HG03432 (cell line): ENCODE data around the gene THEMIS.
A peak's percentile ranks its signal among the peaks of the same experiment; 100 is the strongest.
"Not testable (repeated sequence)": the region's sequence is repeated elsewhere in the genome, so short reads cannot be mapped to it uniquely, and the experiment has no call there.

Source experiments
- ATAC-seq: cut with Tn5 transposase; IDR thresholded peaks from one replicate; pipeline ENCODE4 v1.9.1; 2021; ENCODE audit warnings: mild to moderate bottlenecking, moderate library complexity; ENCODE audit not compliant: unreplicated experiment

Gene THEMIS

DNA sequence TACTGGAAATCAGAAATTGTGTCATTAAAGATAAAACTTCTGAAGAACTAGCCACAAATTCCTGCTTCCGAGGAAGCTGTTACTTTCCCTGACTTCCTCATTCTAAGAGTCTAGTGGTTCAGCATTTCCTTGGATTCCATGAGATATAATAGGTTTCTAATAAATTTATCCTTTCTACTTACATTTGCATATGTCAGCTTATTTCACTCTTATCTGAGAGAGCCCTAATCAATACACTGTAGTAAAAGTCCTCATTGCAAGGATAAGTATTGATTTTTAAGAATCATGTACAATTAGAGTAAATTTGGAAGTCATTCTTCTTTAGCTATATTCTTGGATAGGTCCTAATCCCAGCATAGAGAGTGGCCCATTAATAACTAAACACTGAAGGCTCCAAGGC lies 16.9 kb upstream of the THEMIS start:
- no peak for ATAC-seq

GRCh38 chr6:127914240-127914639 lies 13.4 kb upstream of the THEMIS start:
- no peak for ATAC-seq

DNA sequence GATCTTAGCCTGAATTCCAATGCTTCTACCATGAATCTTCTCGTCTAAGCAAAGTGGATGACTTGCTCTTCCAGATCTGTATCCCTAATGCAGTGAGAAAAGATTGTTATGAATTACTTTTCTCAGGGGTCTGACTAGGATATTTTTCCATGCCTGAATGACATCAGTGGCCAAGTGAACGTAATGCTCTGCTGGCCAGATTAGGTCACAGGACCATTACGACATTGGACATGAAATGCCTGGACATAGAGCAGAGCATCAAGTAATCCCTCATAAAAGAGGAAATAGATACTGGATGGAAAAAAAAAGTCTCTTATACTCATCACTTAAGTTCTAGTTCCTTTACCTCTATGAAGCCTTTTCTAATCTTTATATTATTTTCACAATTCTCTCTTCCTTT lies 12.1 kb upstream of the THEMIS start:
- no peak for ATAC-seq

- peak; percentile 88 for ATAC-seq
These were observed 7.2 kb upstream of the THEMIS start for GRCh38 chr6:127907960-127908640.

- no peak for ATAC-seq
These were observed 3.3 kb upstream of the THEMIS start for GRCh38 chr6:127904160-127904559.

GRCh38 chr6:127902933-127903332 lies 2.1 kb upstream of the THEMIS start:
- no peak for ATAC-seq

- ATAC-seq: no peak
These were observed 3.4 kb downstream of the THEMIS start for GRCh38 chr6:127897484-127897883.

- ATAC-seq: no peak
These were observed 6.8 kb downstream of the THEMIS start for GRCh38 chr6:127894051-127894450.

- ATAC-seq: no peak
These were observed 7.3 kb downstream of the THEMIS start for GRCh38 chr6:127893541-127893940.

GRCh38 chr6:127891731-127892326 lies 9.0 kb downstream of the THEMIS start:
- ATAC-seq: no peak

DNA sequence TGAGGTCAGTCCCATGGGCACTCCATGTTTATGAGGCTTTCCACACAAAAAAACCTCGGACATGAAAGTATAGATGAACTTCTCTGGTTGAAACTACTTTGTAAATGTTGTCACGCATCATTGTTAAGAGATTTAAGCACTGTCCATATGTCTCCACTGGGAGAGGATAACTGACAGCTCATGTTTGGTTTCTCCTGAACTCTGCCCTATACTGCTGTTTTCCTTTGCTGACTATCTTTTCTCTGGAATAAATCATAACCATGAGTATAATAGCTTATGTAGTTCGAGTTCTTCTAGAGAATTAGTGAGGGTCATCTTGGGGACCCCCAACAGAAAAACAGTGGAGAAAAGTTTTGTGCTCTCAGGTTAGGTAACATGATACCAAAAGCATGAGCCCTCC lies 14.3 kb downstream of the THEMIS start:
- ATAC-seq: no peak

DNA sequence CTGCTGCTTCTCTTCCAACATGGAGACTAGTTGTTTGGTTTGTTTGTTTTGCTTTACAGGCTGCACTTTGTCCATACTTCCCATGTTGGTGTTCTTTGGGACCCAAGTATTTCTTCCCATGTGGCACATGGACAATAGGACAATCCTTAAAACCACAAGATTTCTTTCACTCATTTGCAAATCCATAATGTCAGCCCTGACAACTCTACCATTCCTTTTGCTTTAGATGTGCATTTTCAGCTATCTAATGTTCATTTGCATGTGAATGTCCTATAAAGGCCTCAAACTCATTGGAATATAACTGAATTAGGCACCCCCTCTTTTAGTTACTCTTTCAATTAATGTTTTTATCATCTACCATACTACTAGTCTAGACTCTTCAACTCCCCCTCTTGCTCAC lies 16.7 kb downstream of the THEMIS start:
- no peak for ATAC-seq

DNA sequence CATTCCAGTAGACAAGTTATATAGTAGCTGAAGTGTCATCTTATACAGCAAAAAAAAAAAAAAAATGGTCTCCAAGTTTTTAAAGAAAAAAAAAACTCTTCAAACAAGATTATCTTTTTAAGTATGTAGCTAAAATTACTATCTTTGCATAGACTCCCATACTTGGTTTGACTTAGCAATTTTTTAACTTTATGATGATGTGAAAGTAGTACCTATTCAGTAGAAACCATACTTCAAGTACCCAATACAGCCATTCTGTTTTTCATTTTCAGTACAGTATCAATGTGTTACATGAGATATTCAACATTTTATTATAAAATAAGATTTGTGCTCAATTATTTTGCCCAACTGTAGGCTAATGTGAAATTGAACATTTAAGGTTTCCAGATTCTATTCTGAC lies 18.9 kb downstream of the THEMIS start:
- not testable (repeated sequence) for ATAC-seq

DNA sequence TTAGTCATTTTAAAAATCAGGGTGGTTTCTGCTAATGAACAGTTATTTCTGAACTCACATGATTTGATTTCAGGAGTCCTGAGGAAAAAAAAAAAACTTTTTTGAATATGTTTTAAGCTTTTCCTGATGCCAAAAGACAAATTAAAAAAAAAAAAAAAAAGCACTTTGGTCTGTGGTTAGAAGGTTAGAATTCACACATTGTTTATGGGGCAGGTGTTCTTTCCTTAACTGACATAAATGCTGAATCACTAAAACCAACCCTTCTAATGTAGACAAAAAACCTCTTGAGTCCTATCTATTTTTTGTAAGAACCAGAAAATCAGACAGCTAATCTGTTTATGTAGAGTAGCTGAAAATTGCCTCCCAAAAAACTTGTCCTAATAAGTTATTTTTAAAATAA lies 20.4 kb downstream of the THEMIS start:
- no peak for ATAC-seq

DNA sequence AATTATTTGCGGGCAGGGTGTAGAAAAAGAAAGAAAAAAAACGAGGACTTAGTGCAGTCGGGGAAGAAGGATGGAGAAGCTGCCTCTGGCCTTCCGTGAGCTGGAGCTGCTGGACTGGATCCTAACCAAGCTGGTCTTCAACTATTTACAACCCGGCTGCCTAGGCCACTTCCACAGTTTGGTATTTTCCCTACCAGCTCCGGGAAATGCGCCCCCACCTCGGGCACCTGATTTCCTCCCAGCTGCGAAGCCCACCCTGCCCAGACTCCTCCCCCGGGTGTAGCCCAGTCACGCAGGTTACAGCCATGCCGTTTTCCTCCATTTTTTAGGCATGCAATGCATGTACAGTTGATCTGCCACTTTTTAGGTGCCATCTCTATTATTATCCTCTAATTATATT lies 21.2 kb downstream of the THEMIS start:
- no peak for ATAC-seq

- ATAC-seq: no peak
These were observed 22.7 kb downstream of the THEMIS start for GRCh38 chr6:127878115-127878514.

DNA sequence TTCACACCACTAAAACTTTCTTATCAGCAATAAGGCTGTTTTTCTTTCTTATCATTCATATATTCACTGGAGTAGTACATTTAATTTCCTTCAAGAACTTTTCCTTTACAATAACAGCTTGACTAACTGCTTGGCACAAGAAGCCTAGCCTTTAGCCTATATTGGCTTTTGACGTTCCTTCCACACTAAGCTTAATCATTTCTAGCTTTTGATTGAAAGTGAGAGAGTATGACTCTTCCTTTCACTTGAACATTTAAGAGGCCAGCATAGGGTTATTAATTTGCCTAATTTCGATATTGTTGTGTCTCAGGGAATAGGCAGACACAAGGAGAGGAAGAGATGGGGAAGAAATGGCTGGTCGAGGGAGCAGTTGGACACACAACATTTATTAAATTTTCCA lies 23.6 kb downstream of the THEMIS start:
- peak; percentile 74 for ATAC-seq

DNA sequence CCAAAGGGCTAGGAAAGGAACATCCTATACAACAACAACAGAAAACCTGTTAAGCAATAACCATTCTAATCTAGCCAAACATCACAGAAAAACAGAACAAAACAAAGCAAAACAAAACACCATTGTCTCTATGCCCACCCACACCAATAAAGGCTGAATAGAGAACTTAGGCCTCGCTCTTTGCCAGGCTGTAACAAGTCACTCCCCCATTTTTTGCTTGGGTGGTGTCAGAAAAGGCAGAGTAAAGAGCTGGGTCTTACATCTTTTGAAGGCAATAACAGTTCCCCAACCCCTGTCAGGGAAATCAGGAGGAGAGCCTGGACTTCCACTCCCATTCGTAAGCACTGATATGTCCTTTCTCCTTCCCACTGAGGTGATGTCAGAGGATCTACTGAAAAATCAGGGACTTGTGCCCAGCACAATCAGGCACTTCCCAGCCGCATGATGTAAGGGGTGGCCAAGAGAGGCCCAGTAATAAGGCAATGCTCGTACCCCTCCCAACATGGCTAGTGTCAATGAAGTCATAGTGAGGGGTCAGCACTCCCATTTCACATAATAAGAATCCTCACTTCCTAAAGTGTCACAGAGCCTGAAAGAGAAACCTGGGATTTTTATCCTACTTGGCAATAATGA lies 31.0 kb downstream of the THEMIS start:
- ATAC-seq: no peak

DNA sequence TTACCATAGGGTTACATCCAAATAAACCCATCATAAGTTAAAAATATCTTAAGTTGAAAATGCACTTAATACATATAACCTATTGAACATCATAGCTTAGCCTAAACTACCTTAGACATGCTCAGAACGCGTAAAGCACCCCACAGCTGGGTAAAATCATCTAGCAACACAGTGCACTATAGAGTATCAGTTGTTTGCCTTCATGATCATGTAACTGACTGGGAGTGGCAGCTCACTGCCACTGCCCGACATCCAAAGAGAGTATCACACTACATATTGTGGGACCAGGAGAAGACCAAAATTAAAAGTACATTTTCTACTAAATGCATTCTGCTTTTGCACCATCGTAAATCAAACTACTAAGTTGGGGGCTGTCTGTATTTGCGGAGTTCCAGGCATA lies 31.7 kb downstream of the THEMIS start:
- no peak for ATAC-seq

GRCh38 chr6:127868338-127868737 lies 32.5 kb downstream of the THEMIS start:
- ATAC-seq: no peak

DNA sequence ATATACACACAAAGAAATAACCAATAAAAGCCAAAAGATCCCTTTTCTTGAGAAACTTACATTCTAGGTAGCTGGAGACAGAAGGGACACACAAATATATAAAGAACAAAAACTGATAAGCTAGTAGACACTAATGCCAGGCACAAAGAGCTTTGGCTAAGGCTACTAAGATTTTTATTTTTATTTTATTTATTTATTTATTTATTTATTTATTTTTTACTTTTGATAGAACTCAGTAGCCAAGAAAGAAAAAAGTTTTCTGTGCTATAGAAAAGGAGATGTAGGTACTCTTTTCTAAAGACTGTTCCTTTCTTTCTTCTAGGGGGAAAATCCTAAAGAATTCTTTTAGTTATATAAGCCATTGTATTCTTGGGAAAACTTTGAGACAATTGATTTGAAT lies 34.1 kb downstream of the THEMIS start:
- no peak for ATAC-seq

GRCh38 chr6:127865108-127865507 lies 35.8 kb downstream of the THEMIS start:
- ATAC-seq: no peak
